DMS79 treated with DMSO at 0.1 percent for 48 hours (cell line): ENCODE data around the gene SLC32A1.

Experiments used
- DNase-seq: peaks from one replicate; lab custom pipeline; 2025; lab: John Stamatoyannopoulos, UW

Gene SLC32A1

DNA sequence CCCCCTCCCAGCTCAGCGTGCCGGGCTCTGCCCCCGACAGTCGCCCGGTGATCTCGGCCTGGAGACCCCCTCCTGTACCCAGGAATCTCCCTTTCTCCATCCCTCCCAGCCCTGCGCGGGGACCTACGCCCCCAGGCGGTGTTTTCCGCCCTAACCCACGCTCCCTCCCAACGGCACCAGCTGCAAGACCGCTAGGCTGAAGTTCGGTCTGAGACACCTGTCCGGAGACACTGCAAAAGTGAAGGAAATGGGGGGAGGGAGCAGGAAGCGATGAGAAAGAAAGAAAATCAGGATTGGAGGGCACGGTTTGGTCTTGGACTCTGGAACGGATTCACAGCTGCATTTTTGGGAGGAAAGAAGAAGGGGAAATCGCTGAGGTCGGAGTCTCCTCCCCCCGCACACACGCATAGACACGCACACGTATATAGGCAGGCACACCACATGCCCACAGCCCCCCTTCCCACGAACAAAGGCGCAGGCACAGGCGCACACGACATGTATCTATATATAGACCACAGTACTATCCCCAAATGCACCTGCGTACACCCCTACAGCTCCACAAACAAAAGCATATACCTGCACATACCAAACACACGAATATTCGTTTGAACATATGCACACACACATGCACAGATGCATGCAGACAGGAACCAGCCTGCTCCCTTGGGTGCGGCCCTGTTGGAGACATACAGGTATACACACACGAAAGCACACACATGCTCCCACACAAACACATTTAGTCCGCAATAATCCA is 1.0 kb downstream of the SLC32A1 start:
- no peak for DNase-seq

DNA sequence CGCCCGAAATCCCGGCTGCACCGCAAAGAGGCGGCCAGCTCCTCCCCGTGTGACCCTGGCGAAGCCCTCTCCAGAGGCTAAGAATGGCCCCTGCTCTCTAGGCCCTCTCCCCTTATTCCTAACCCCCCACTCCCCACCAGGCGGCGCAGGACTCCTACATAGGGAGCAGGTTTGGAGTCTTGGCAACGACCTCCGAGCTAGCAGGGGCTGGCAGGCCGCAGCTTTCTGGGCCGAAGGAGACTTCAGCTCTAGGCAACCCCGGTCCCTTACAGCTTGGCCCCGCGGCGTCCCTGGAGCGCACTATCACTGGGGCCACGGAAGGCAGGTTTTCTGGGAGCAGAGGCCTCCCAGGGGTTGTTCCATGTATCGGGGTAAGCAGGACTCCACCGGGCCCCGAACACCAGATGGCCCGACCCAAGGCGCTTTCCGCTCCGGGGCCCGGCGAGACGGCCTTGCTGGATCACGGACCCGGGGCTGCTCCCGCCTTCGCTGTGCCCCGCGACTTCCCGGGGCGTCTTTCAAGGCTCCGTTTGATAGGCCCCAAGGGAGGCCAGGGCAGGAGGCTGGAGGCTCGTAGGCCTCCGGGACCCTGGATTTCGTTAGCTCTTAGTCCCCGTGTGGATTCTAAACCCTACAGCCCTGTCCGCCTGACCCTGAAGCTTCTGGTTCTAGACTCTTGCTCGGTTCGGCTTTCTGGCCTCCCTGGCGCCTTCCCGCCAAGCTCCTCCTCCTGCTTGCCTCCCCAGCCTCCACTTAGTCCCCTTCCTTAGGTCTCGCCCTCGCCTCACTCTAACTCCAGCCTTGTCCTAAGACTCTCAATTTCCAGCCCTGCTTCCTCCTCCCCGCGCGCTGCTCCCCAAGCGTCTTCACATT is 1.9 kb downstream of the SLC32A1 start:
- DNase-seq: no peak

DNA sequence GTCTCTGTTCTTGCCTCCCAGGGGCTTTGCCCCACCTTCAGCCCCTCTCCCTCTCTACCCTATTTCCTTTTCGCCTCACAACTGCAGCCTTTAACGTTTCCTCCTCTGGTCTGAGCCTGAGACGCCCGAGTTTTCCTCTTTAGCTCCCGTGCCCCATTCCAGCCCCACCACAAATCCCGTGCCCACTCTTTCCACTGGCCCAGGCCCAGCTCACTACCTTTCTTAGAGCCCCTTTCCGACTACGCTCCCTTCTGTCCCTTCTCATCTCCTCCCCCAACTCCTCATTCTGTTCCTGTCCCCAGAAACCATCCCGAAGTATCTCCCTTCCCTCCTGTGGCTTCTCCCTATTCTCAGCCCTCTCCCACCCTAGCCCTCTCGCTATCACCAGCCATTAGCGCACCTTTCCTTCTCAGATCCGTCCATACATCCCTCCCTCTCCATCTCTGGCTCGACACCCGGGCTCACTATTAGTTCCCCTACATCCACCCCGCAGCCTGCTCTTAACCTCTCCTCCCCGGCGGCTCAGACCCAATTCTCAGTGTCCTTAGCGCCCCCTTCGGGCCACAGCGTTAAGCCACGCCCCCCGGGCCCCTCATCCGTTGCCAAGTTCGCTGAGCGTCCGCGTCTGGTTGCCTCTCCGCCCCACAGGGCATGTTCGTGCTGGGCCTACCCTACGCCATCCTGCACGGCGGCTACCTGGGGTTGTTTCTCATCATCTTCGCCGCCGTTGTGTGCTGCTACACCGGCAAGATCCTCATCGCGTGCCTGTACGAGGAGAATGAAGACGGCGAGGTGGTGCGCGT is 2.7 kb downstream of the SLC32A1 start:
- no peak for DNase-seq

DNA sequence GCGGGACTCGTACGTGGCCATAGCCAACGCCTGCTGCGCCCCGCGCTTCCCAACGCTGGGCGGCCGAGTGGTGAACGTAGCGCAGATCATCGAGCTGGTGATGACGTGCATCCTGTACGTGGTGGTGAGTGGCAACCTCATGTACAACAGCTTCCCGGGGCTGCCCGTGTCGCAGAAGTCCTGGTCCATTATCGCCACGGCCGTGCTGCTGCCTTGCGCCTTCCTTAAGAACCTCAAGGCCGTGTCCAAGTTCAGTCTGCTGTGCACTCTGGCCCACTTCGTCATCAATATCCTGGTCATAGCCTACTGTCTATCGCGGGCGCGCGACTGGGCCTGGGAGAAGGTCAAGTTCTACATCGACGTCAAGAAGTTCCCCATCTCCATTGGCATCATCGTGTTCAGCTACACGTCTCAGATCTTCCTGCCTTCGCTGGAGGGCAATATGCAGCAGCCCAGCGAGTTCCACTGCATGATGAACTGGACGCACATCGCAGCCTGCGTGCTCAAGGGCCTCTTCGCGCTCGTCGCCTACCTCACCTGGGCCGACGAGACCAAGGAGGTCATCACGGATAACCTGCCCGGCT is 3.4 kb downstream of the SLC32A1 start:
- DNase-seq: no peak

GRCh38 chr20:38728191-38728781 is 4.0 kb downstream of the SLC32A1 start:
- DNase-seq: no peak

- DNase-seq: peak; percentile 32
Measured at GRCh38 chr20:38728911-38729642, 4.8 kb downstream of the SLC32A1 start.

GRCh38 chr20:38729767-38730166 is 5.5 kb downstream of the SLC32A1 start:
- DNase-seq: no peak

- DNase-seq: peak; percentile 24
Measured at GRCh38 chr20:38730167-38730988, 6.1 kb downstream of the SLC32A1 start.

GRCh38 chr20:38730989-38731737 is 6.9 kb downstream of the SLC32A1 start:
- peak; percentile 48 for DNase-seq

- no peak for DNase-seq
Measured at GRCh38 chr20:38731738-38732113, 7.4 kb downstream of the SLC32A1 start.

DNA sequence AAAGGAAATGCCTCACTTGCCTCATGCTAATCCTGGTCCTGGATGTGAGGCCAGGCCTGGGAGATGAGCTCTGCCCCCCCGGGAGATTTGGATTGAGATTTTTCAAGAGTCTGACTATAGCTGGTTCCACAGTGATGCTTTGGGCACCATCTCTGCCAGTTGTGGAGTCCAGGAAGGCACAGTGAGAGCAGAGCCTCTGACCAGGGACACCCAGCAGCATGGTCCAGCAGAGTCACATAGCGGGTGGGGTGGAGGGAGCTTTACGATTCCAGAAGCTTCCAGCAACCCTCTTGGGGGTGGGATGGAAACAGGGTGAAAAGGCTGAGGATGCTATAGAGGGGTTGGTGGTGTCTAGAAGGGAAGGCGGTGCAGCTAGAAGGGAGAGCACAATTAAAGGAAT is 8.7 kb downstream of the SLC32A1 start:
- no peak for DNase-seq

DNA sequence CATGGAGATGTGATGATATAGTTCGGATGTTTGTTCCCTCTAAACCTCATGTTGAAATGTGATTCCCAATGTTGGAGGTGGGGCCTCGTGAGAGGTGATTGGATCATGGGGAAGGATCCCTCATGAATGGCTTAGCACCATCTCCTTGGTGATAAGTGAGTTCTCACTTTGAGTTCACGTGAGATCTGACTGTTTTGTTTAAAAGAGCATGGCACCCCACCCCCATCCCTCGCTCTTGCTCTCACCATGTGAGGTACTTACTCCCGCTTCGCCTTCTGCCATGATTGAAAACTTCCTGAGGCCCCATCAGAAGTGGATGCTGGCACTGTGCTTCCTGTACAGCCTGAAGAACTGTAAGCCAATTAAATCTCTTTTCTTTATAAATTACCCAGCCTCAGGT is 10.9 kb downstream of the SLC32A1 start:
- DNase-seq: no peak

- no peak for DNase-seq
Measured at GRCh38 chr20:38737887-38738286, 13.6 kb downstream of the SLC32A1 start.

DNA sequence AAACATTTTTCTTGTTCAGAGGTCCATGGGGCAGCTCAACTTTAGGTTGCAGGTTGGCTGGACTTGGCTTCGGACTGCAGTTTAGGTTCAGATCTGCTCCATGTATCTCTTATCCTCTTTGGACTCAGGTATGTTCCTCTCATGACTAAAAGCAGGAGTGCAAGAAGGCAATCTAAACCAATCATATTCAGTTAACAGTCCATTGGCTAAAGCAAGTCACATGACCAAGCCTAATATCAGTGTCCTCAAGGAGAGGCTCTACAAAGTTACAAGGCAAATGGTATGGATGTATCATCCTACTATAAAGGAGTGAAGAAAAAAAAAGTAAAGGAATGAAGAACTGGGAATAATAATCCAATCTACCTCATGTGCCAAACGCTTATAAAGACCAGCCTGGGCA is 21.5 kb downstream of the SLC32A1 start:
- no peak for DNase-seq

GRCh38 chr20:38747495-38748096 is 23.3 kb downstream of the SLC32A1 start:
- DNase-seq: no peak

DNA sequence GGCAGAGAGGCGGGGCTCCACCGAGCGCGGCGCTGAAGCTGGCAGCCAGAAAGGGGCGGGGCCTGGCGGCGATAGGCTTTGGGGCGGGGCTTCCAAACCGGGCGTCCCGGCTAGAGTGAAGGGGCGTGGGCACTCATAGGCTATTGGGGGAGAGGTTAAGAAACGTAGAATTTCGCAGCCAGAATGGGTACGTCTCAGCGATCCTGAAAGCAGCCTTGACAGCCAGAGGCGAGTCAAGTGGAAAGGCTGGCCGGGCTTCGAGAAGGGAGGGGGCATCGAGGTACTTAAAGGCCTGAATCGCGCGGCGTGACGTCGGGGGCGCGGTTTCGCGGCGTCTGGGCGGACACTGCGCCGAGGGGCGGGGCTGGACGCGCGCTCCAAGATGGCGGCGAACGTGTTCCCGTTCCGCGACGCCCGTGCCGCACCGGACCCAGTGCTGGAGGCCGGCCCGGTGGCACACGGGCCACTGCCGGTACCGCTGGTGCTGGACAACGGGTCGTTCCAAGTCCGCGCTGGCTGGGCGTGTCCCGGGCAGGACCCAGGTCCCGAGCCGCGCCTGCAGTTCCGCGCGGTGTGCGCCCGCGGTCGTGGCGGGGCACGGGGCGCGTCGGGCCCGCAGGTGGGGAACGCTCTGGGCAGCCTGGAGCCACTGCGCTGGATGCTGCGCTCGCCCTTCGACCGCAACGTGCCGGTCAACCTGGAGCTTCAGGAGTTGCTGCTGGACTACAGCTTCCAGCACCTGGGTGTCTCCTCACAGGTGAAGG is 24.0 kb downstream of the SLC32A1 start, which contains the start of gene ACTR5:
Gene ACTR5 (plus strand): TSS at position 364 of the 764 bp plus-strand sequence. CDS start 19 bp downstream, at position 383.
- DNase-seq: peak; percentile 73

DNA sequence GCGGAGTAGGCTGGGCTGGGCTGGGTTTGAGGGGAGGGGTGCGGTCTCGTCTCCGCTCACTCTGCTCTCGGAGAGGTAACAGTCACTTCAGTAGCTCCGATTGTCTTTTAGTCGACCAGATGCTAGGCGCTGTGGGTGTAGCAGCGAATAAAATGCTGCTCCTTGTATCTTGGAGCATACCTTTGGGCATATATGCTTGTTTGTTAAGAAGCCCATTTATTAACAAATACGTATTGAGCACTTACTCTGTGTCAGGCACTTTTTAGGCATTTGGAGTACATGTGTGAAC is 24.5 kb downstream of the SLC32A1 start:
- DNase-seq: peak; percentile 14

GRCh38 chr20:38751360-38751976 is 27.2 kb downstream of the SLC32A1 start:
- DNase-seq: peak; percentile 3
